Tibial artery (tissue), 4 donors: ENCODE data around the gene TRMO.

ENCODE experiments used
- DNase-seq, 2 donors: peaks; one replicate each; pipeline ENCODE4 v3.0.0-alpha.2; 2019
- H3K27ac ChIP-seq, 2 donors: fragments of 200-600 bp; sonication (generic) in 1 of 2; 1 replicate in 1 of 2; 2 replicates in 1 of 2; pipeline ENCODE4 v1.5.1; 2018 to 2019; ENCODE audit warnings: mild to moderate bottlenecking in 1 of 2
- H3K27me3 ChIP-seq, 2 donors: fragments of 200-600 bp; sonication (generic) in 1 of 2; one replicate each; pipeline versions ENCODE4 v1.5.1 to v1.6.0; 2016 to 2019
- H3K36me3 ChIP-seq, 3 donors: fragments of 200-600 bp; sonication (generic) in 2 of 3; one replicate each; pipeline ENCODE4 v1.5.1; 2016 to 2019; ENCODE audit warnings: mild to moderate bottlenecking in 2 of 3
- H3K4me1 ChIP-seq, 4 donors: fragments of 200-600 bp; sonication (generic) in 2 of 4; 1 replicate in 3 of 4; 2 replicates in 1 of 4; pipeline ENCODE4 v1.5.1; 2016 to 2019
- H3K4me3 ChIP-seq, 2 donors: fragments of 200-600 bp; sonication (generic) in 1 of 2; 1 replicate in 1 of 2; 2 replicates in 1 of 2; pipeline ENCODE4 v1.5.1; 2018 to 2019; ENCODE audit warnings: mild to moderate bottlenecking in 2 of 2
- H3K9me3 ChIP-seq, 3 donors: fragments of 200-600 bp; sonication (generic) in 1 of 3; one replicate each; pipeline ENCODE4 v1.5.1; 2016 to 2019
- CTCF ChIP-seq, 2 experiments: fragments of 200-600 bp in 1 of 2; fragments of 450-650 bp in 1 of 2; IDR thresholded peaks; one replicate each; pipeline ENCODE4 v1.5.1; 2017 to 2019; ENCODE audit warnings: antibody characterized with exemption in 2 of 2, mild to moderate bottlenecking in 1 of 2, moderate library complexity in 1 of 2
- intact Hi-C: fragments of 100-400 bp; cut with DNase I; formaldehyde crosslinking; loops from one replicate; pipeline ENCODE4 v1.15.0; 2023; ENCODE audit warnings: low total_unique reads

TRMO gene

GRCh38 chr9:97907046-97907445 is 15.3 kb downstream of the TRMO start:
- H3K4me3 ChIP-seq = no peak overlapping the region
- H3K27me3 ChIP-seq = no peaks in the 10 kb centered on the region
- intact Hi-C loops = no loop called here
- peaks cover 15 to 71% (median 45%) of the 10 kb centered on the region in 3 donors for H3K36me3 ChIP-seq
- TF ChIP-seq CTCF (IDR thresholded peaks at IDR 0.05) = no peak
- no peak overlapping the region for H3K27ac ChIP-seq
- no peaks in the 10 kb centered on the region for H3K4me1 ChIP-seq
- no peaks in the 10 kb centered on the region for H3K9me3 ChIP-seq
- no peak for DNase-seq

- no peaks in the 10 kb centered on the region for H3K4me1 ChIP-seq
- DNase-seq = no peak
- H3K27ac ChIP-seq = no peak overlapping the region
- H3K4me3 ChIP-seq = no peak overlapping the region
- peaks cover 15 to 64% (median 40%) of the 10 kb centered on the region in 3 donors for H3K36me3 ChIP-seq
- H3K9me3 ChIP-seq = no peaks in the 10 kb centered on the region
- H3K27me3 ChIP-seq = no peaks in the 10 kb centered on the region
- TF ChIP-seq CTCF (IDR thresholded peaks at IDR 0.05) = no peak
- intact Hi-C loops = no loop called here
Measured at GRCh38 chr9:97906236-97906831, 16.0 kb downstream of the TRMO start.

GRCh38 chr9:97905228-97905627 is 17.1 kb downstream of the TRMO start:
- TF ChIP-seq CTCF (IDR thresholded peaks at IDR 0.05) = no peak
- H3K9me3 ChIP-seq = no peaks in the 10 kb centered on the region
- peaks cover 10 to 56% (median 29%) of the 10 kb centered on the region in 3 donors for H3K36me3 ChIP-seq
- intact Hi-C loops = no loop called here
- H3K27ac ChIP-seq = no peak overlapping the region
- DNase-seq = no peak
- no peaks in the 10 kb centered on the region for H3K27me3 ChIP-seq
- H3K4me3 ChIP-seq = no peak overlapping the region
- H3K4me1 ChIP-seq = no peaks in the 10 kb centered on the region

- H3K9me3 ChIP-seq = no peaks in the 10 kb centered on the region
- no peak overlapping the region for H3K4me3 ChIP-seq
- H3K27ac ChIP-seq = no peak overlapping the region
- no peaks in the 10 kb centered on the region for H3K4me1 ChIP-seq
- no peak for TF ChIP-seq CTCF (IDR thresholded peaks at IDR 0.05)
- DNase-seq = no peak
- no peaks in the 10 kb centered on the region for H3K27me3 ChIP-seq
- peaks cover 5 to 56% (median 24%) of the 10 kb centered on the region in 3 donors for H3K36me3 ChIP-seq
- intact Hi-C loops = no loop called here
Measured at GRCh38 chr9:97904725-97905124, 17.6 kb downstream of the TRMO start.

GRCh38 chr9:97903177-97903576 is 19.1 kb downstream of the TRMO start:
- H3K27me3 ChIP-seq = no peaks in the 10 kb centered on the region
- intact Hi-C loops = loop anchor here (2.0 kb wide), 1 partner anchor 192 kb away; no protein-coding TSS in a partner anchor
- DNase-seq = no peak
- no peak for TF ChIP-seq CTCF (IDR thresholded peaks at IDR 0.05)
- H3K4me1 ChIP-seq = no peaks in the 10 kb centered on the region
- H3K9me3 ChIP-seq = no peaks in the 10 kb centered on the region
- no peak overlapping the region for H3K27ac ChIP-seq
- no peak overlapping the region for H3K4me3 ChIP-seq
- peaks cover 0 to 41% (median 9%) of the 10 kb centered on the region in 3 donors for H3K36me3 ChIP-seq
